BE2C (cell line): ENCODE measurements around the gene LHFPL2.

Experiments
- DNase-seq: peaks from one replicate; pipeline ENCODE4 v3.0.0-alpha.2; 2020
- H3K27me3 ChIP-seq: fragments of 250-450 bp; sonication (Bioruptor Pico); 2 replicates; pipeline ENCODE4 v1.5.1; 2020; ENCODE audit warnings: mild to moderate bottlenecking
- H3K36me3 ChIP-seq: fragments of 250-450 bp; sonication (Bioruptor Pico); 2 replicates; pipeline ENCODE4 v1.5.1; 2020; ENCODE audit warnings: mild to moderate bottlenecking
- H3K4me1 ChIP-seq: fragments of 250-450 bp; sonication (Bioruptor Pico); 2 replicates; pipeline ENCODE4 v1.5.1; 2020
- H3K4me3 ChIP-seq: 2 replicates; pipeline ENCODE4 v1.5.1; 2011; ENCODE audit warnings: low read depth, low read length
- H3K9me3 ChIP-seq: fragments of 250-450 bp; sonication (Bioruptor Pico); 2 replicates; pipeline ENCODE4 v1.5.1; 2020
- CTCF ChIP-seq: IDR thresholded peaks from 2 replicates; pipeline ENCODE4 v1.5.1; 2012; ENCODE audit warnings: mild to moderate bottlenecking, low read depth, low read length

The LHFPL2 gene

GRCh38 chr5:78578015-78578414 is 70.6 kb downstream of the LHFPL2 start:
- TF ChIP-seq CTCF = no peak
- no peaks in the 10 kb centered on the region for H3K36me3 ChIP-seq
- no peaks in the 10 kb centered on the region for H3K9me3 ChIP-seq
- DNase-seq = no peak
- H3K4me3 ChIP-seq = no peak overlapping the region
- H3K27me3 ChIP-seq = no peaks in the 10 kb centered on the region
- H3K4me1 ChIP-seq = no peaks in the 10 kb centered on the region

- no peak for TF ChIP-seq CTCF
- Histone ChIP-seq H3K4me3 (no peak overlapping the region), H3K36me3 (no peaks in the 10 kb centered on the region), H3K9me3 (no peaks in the 10 kb centered on the region), H3K27me3 (no peaks in the 10 kb centered on the region), H3K4me1 (no peaks in the 10 kb centered on the region)
- DNase-seq = no peak
Observed at GRCh38 chr5:78577071-78577807, 71.3 kb downstream of the LHFPL2 start.

- Histone ChIP-seq H3K27me3 (no peaks in the 10 kb centered on the region), H3K4me1 (no peaks in the 10 kb centered on the region), H3K9me3 (no peaks in the 10 kb centered on the region), H3K4me3 (no peak overlapping the region), H3K36me3 (no peaks in the 10 kb centered on the region)
- no peak for TF ChIP-seq CTCF
- no peak for DNase-seq
Observed at GRCh38 chr5:78576376-78576775, 72.2 kb downstream of the LHFPL2 start.

GRCh38 chr5:78574731-78575161 is 73.8 kb downstream of the LHFPL2 start:
- Histone ChIP-seq H3K4me1 (no peaks in the 10 kb centered on the region), H3K4me3 (no peak overlapping the region), H3K27me3 (no peaks in the 10 kb centered on the region), H3K9me3 (no peaks in the 10 kb centered on the region), H3K36me3 (no peaks in the 10 kb centered on the region)
- no peak for TF ChIP-seq CTCF
- no peak for DNase-seq

- no peak for DNase-seq
- H3K4me1 ChIP-seq = peaks cover 2% of the 10 kb centered on the region; the same call in 1 of the 2 replicates
- no peaks in the 10 kb centered on the region for H3K27me3 ChIP-seq
- H3K36me3 ChIP-seq = no peaks in the 10 kb centered on the region
- H3K4me3 ChIP-seq = no peak overlapping the region
- no peaks in the 10 kb centered on the region for H3K9me3 ChIP-seq
- TF ChIP-seq CTCF = no peak
Observed at GRCh38 chr5:78574131-78574673, 74.4 kb downstream of the LHFPL2 start.

GRCh38 chr5:78573318-78573717 is 75.3 kb downstream of the LHFPL2 start:
- Histone ChIP-seq H3K27me3 (no peaks in the 10 kb centered on the region), H3K36me3 (no peaks in the 10 kb centered on the region), H3K4me1 (peaks cover 2% of the 10 kb centered on the region; the same call in 1 of the 2 replicates), H3K4me3 (no peak overlapping the region), H3K9me3 (no peaks in the 10 kb centered on the region)
- DNase-seq = no peak
- TF ChIP-seq CTCF = no peak
